ENCODE results near the gene MTCP1.

MTCP1 gene

GRCh38 chrX:155094468-155095061, 23.6 kb upstream of the MTCP1 start:
- in situ Hi-C loops (cut with HindIII; ENCODE audit: low sequenced_read_pairs), result no loop called here
- TF ChIP-seq CTCF (IDR thresholded peaks at IDR 0.05; ENCODE audit: low read depth, low read length, missing control alignments), result peak; percentile 60
- H3K4me3 ChIP-seq (ENCODE audit: low read depth, low read length), result no peak overlapping the region
- peak; percentile 2 for DNase-seq (ENCODE audit: low read depth)

GRCh38 chrX:155086961-155087735, 16.2 kb upstream of the MTCP1 start:
- DNase-seq (ENCODE audit: low read depth), result no peak
- TF ChIP-seq CTCF (IDR thresholded peaks at IDR 0.05; ENCODE audit: low read depth, low read length, missing control alignments), result no peak
- no peak overlapping the region for H3K4me3 ChIP-seq (ENCODE audit: low read depth, low read length)
- in situ Hi-C loops (cut with HindIII; ENCODE audit: low sequenced_read_pairs), result no loop called here

- peak; percentile 34 for TF ChIP-seq CTCF (IDR thresholded peaks at IDR 0.05; ENCODE audit: low read depth, low read length, missing control alignments)
- peak; percentile 5 for DNase-seq (ENCODE audit: low read depth)
- in situ Hi-C loops (cut with HindIII; ENCODE audit: low sequenced_read_pairs), result no loop called here
- H3K4me3 ChIP-seq (ENCODE audit: low read depth, low read length), result no peak overlapping the region
These were observed 15.4 kb upstream of the MTCP1 start for GRCh38 chrX:155086202-155086840.

- in situ Hi-C loops (cut with HindIII; ENCODE audit: low sequenced_read_pairs), result no loop called here
- peak overlapping the region; percentile 65 for H3K4me3 ChIP-seq (ENCODE audit: low read depth, low read length)
- no peak for DNase-seq (ENCODE audit: low read depth)
- no peak for TF ChIP-seq CTCF (IDR thresholded peaks at IDR 0.05; ENCODE audit: low read depth, low read length, missing control alignments)
These were observed 851 bp upstream of the MTCP1 start for GRCh38 chrX:155071694-155072280.

- in situ Hi-C loops (cut with HindIII; ENCODE audit: low sequenced_read_pairs), result no loop called here
- no peak for DNase-seq (ENCODE audit: low read depth)
- H3K4me3 ChIP-seq (ENCODE audit: low read depth, low read length), result peak overlapping the region; percentile 56
- TF ChIP-seq CTCF (IDR thresholded peaks at IDR 0.05; ENCODE audit: low read depth, low read length, missing control alignments), result no peak
These were observed 317 bp downstream of the MTCP1 start for GRCh38 chrX:155070663-155070974.

GRCh38 chrX:155070038-155070437, 898 bp downstream of the MTCP1 start:
- peak overlapping the region; percentile 56 for H3K4me3 ChIP-seq (ENCODE audit: low read depth, low read length)
- TF ChIP-seq CTCF (IDR thresholded peaks at IDR 0.05; ENCODE audit: low read depth, low read length, missing control alignments), result no peak
- no peak for DNase-seq (ENCODE audit: low read depth)
- in situ Hi-C loops (cut with HindIII; ENCODE audit: low sequenced_read_pairs), result no loop called here
